C4-2B (cell line): Measurements from ENCODE around the gene ACOT11.

Source experiments
- ZFX ChIP-seq: fragments of 450-650 bp; IDR thresholded peaks from 2 replicates; pipeline ENCODE4 v1.6.1; 2017
- TF ChIP-seq, protein P1 (sequence below): fragments of 450-650 bp; conservative IDR thresholded peaks from 2 replicates; pipeline ENCODE4 v1.5.1; 2017; ENCODE audit warnings: mild to moderate bottlenecking

DNA sequence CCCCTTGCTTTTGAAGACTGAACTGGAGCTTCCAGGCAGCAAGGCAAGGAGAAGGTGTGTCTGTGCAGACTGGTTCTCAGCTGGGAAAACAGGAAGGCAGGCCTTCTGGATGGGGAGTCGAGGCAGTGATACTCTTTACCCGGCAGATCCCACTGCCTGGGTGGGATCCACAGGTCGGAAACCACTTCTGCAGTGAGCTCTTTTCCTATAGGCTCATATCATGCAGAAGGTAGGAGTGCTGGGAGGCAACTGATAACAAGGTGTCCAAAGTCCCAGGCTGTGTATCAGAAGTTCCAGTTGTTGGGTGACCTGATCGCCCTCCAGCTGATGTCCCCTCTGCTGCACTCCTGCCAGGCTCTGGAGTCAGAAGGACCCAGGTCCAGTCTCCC, 17.1 kb downstream of the ACOT11 start:
- TF ChIP-seq, protein P1, sequence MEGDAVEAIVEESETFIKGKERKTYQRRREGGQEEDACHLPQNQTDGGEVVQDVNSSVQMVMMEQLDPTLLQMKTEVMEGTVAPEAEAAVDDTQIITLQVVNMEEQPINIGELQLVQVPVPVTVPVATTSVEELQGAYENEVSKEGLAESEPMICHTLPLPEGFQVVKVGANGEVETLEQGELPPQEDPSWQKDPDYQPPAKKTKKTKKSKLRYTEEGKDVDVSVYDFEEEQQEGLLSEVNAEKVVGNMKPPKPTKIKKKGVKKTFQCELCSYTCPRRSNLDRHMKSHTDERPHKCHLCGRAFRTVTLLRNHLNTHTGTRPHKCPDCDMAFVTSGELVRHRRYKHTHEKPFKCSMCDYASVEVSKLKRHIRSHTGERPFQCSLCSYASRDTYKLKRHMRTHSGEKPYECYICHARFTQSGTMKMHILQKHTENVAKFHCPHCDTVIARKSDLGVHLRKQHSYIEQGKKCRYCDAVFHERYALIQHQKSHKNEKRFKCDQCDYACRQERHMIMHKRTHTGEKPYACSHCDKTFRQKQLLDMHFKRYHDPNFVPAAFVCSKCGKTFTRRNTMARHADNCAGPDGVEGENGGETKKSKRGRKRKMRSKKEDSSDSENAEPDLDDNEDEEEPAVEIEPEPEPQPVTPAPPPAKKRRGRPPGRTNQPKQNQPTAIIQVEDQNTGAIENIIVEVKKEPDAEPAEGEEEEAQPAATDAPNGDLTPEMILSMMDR, result no peak
- TF ChIP-seq ZFX, result no peak
